ENCODE results near the gene PCDHA5. TPM values are rescaled to one million over a fixed set of nuclear protein-coding genes. Genes with fewer than 3 reads are reported as not detected.

The PCDHA5 gene
- total RNA-seq = under 0.01 and 0.10 TPM in 2 replicates

DNA sequence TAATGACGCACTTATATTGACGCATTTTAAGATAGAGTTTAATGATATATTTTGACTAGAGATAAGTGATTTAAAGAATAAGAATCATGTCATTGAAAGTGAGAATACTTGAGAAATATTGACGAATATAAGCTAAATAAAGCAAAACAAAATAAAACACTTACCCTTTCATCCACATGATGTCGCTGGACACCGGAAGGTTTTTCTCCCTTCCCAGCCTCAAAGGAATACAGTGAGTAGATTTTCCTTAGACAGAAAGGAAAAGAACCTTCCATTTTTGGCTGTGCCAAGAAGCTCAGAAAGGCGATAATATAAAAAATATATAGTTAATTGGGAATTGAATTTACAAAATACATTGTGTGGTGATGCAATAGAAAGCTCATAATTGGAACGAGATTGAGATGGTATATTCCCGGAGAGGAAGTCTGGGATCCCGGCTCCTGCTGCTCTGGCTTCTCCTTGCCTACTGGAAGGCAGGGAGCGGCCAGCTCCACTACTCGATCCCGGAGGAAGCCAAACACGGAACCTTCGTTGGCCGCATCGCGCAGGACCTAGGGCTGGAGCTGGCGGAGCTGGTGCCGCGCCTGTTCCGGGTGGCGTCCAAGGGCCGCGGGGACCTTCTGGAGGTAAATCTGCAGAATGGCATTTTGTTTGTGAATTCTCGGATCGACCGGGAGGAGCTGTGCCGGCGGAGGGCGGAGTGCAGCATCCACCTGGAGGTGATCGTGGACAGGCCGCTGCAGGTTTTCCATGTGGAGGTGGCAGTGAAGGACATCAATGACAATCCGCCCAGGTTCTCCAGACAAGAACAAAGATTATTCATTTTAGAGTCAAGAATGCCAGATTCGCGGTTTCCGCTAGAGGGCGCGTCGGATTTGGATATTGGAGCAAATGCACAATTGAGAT lies at the start of gene PCDHA5:
TSS of gene PCDHA5 (plus strand) at position 239 of the 906 bp plus-strand sequence.

GRCh38 chr5:140785905-140786686 lies 35.3 kb upstream of the PCDHA5 start, which contains the start of gene PCDHA1:
Gene PCDHA1, plus strand, starts transcription at chr5:140786140.

GRCh38 chr5:140794595-140795258 lies 26.7 kb upstream of the PCDHA5 start, which contains the start of gene PCDHA2:
Gene PCDHA2, plus strand, starts transcription at chr5:140794852.

GRCh38 chr5:140800816-140801493 lies 20.5 kb upstream of the PCDHA5 start, which contains the start of gene PCDHA3:
Gene PCDHA3, plus strand, starts transcription at chr5:140801057.

DNA sequence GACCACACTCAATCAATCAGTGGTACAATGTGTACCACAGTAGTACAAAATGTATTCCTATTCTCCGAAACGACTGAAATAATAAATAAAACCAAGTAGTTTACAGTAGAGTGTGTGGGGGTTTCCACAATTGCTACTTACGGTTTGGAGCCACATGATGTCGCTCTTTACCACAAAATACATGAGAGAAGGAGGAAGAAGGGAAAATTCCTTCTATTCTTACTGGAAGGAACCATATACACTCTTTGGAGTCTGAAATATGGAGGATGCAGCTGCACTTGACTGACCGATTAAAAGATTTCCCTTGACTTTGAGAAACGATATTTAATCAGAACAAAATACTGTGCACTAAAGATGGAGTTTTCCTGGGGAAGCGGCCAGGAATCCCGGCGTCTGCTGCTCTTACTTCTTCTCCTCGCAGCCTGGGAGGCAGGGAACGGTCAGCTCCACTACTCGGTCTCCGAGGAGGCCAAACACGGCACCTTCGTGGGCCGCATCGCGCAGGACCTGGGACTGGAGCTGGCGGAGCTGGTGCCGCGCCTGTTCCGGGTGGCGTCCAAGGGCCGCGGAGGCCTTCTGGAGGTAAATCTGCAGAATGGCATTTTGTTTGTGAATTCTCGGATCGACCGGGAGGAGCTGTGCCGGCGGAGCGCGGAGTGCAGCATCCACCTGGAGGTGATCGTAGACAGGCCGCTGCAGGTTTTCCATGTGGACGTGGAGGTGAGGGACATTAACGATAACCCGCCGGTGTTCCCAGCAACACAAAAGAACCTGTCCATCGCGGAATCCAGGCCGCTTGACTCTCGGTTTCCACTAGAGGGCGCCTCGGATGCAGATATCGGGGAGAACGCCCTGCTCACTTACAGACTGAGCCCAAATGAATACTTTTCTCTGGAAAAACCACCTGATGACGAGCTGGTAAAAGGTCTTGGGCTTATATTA lies 14.3 kb upstream of the PCDHA5 start, which contains the start of gene PCDHA4:
TSS of gene PCDHA4 (plus strand) at position 235 of the 942 bp plus-strand sequence.

DNA sequence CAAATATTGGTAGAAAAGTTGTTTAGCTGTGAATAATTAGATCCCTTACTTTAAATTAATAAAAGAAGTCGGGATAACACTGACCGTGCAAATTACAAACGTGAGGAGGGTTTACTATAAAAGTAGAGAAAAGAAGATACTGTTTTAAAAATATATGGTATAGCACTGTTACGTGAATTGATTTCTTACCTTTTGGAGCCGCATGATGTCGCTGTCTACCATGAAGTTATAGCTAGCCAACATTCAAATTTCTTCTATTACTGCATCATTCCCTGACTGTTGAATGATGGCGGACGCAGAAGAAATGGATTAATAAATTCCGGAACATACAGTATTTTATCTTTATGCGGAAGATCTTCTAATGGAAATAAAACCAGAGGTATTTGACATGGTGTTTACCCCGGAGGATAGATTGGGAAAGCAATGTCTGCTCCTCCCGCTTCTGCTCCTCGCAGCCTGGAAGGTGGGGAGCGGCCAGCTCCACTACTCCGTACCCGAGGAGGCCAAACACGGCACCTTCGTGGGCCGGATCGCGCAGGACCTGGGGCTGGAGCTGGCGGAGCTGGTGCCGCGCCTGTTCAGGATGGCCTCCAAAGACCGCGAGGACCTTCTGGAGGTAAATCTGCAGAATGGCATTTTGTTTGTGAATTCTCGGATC lies 6.4 kb downstream of the PCDHA5 start, which contains the start of gene PCDHA6:
TSS of gene PCDHA6 (plus strand) at position 257 of the 658 bp plus-strand sequence. CDS start at position 389, 132 bp downstream.

GRCh38 chr5:140833993-140834392 lies 12.6 kb downstream of the PCDHA5 start, which contains the start of gene PCDHA7:
Gene PCDHA7, plus strand, starts transcription at chr5:140834269. Its CDS starts 115 bp downstream, at chr5:140834384.

GRCh38 chr5:140840978-140841962 lies 19.9 kb downstream of the PCDHA5 start, which contains the start of gene PCDHA8:
Gene PCDHA8, plus strand, starts transcription at chr5:140841187. Its CDS starts 135 bp downstream, at chr5:140841322.

DNA sequence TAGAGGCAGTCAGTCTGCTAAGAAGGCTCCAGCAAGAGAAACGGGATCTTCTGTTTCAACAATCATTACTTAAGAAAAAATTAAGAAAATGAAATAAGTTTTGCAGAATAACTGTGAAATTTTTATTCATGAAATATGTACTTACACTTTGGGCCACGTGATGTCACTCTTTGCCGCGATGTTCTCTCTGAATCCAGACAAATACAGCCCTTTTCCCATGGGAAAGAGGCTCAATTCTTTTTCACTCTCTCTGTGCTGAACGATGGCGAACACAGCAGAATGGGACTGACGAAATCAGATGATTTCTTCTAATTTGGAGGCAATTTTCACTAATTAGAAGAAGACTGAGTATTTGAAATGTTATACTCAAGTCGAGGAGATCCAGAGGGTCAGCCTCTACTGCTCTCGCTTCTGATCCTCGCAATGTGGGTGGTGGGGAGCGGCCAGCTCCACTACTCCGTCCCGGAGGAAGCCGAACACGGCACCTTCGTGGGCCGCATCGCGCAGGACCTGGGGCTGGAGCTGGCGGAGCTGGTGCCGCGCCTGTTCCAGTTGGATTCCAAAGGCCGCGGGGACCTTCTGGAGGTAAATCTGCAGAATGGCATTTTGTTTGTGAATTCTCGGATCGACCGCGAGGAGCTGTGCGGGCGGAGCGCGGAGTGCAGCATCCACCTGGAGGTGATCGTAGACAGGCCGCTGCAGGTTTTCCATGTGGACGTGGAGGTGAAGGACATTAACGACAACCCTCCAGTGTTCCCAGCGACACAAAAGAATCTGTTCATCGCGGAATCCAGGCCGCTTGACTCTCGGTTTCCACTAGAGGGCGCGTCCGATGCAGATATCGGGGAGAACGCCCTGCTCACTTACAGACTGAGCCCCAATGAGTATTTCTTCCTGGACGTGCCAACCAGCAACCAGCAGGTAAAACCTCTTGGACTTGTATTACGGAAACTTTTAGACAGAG lies 27.0 kb downstream of the PCDHA5 start, which contains the start of gene PCDHA9:
TSS of gene PCDHA9 (plus strand) at position 244 of the 964 bp plus-strand sequence. CDS start at position 358, 114 bp downstream.

DNA sequence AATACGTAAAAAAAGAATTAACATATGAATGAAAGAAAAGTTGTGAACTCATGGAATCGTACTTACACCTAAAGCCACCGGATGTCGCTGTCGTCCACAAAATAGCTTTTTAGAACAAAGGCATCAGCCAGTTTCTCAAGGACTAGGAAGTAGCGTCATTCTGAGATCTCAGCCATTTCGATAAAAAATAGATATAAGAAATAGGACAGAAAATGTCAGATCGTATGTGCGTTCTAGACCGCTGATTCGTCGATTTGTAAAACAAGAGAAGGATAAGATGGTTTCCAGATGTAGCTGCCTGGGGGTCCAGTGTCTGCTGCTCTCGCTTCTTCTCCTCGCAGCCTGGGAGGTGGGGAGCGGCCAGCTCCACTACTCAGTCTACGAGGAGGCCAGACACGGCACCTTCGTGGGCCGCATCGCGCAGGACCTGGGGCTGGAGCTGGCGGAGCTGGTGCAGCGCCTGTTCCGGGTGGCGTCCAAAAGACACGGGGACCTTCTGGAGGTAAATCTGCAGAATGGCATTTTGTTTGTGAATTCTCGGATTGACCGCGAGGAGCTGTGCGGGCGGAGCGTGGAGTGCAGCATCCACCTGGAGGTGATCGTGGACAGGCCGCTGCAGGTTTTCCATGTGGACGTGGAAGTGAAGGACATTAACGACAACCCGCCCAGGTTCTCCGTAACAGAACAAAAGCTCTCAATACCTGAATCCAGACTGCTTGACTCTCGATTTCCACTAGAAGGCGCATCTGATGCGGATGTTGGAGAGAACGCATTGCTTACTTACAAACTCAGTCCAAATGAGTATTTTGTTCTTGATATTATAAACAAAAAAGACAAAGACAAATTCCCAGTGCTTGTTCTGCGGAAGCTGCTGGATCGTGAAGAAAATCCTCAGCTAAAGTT lies 34.6 kb downstream of the PCDHA5 start, which contains the start of gene PCDHA10:
TSS of gene PCDHA10 (plus strand) at position 126 of the 903 bp plus-strand sequence. CDS start at position 278, 152 bp downstream.

GRCh38 chr5:140868721-140869554 lies 47.5 kb downstream of the PCDHA5 start, which contains the start of gene PCDHA11:
Gene PCDHA11, plus strand, starts transcription at chr5:140868957. Its CDS starts 147 bp downstream, at chr5:140869104.

Measured in vein endothelial cell (primary cell).